Measurements from ENCODE around the gene ICAM5. TPM values are rescaled to one million over a fixed set of nuclear protein-coding genes. Genes with fewer than 3 reads are reported as not detected.

The ICAM5 gene
- total RNA-seq, 3 donors from 2014 or later, result 0.69 to 1.4 (median 0.73) TPM

- peak; percentile 41 for ATAC-seq
- TF ChIP-seq CTCF (IDR thresholded peaks at IDR 0.05), result no peak
- DNase-seq, result peak; percentile 59 to 68 (median 66)
- no peaks in the 10 kb centered on the region for H3K9me3 ChIP-seq
- intact Hi-C loops (cut with DNase I, micrococcal nuclease), result no loop called here
- no peak overlapping the region for H3K4me3 ChIP-seq
- peaks cover 59% of the 10 kb centered on the region for H3K4me1 ChIP-seq (ENCODE audit: low read depth)
- H3K36me3 ChIP-seq (ENCODE audit: low read depth), result no peaks in the 10 kb centered on the region
Measured at GRCh38 chr19:10288662-10289166, 1.0 kb upstream of the ICAM5 start.

- Histone ChIP-seq H3K36me3 (ENCODE audit: low read depth) (no peaks in the 10 kb centered on the region), H3K9me3 (no peaks in the 10 kb centered on the region), H3K4me1 (ENCODE audit: low read depth) (peaks cover 59% of the 10 kb centered on the region), H3K4me3 (no peak overlapping the region)
- DNase-seq, result peak; percentile 45 to 68 (median 59)
- no peak for TF ChIP-seq CTCF (IDR thresholded peaks at IDR 0.05)
- ATAC-seq, result peak; percentile 9
- intact Hi-C loops (cut with DNase I, micrococcal nuclease), result no loop called here
Measured at GRCh38 chr19:10289167-10289835, 451 bp upstream of the ICAM5 start.

- Histone ChIP-seq H3K9me3 (no peaks in the 10 kb centered on the region), H3K4me1 (ENCODE audit: low read depth) (peaks cover 65% of the 10 kb centered on the region), H3K4me3 (no peak overlapping the region), H3K36me3 (ENCODE audit: low read depth) (no peaks in the 10 kb centered on the region)
- ATAC-seq, result no peak
- no peak for DNase-seq
- intact Hi-C loops (cut with DNase I, micrococcal nuclease), result no loop called here
- TF ChIP-seq CTCF (IDR thresholded peaks at IDR 0.05), result no peak
Measured at GRCh38 chr19:10290357-10290875, 664 bp downstream of the ICAM5 start.

GRCh38 chr19:10290876-10291553 lies 1.3 kb downstream of the ICAM5 start:
- DNase-seq (peak; percentile 66 to 86 (median 73)), ATAC-seq (peak; percentile 30)
- H3K4me3 ChIP-seq, result no peak overlapping the region
- H3K4me1 ChIP-seq (ENCODE audit: low read depth), result peaks cover 70% of the 10 kb centered on the region
- H3K36me3 ChIP-seq (ENCODE audit: low read depth), result no peaks in the 10 kb centered on the region
- intact Hi-C loops (cut with DNase I, micrococcal nuclease), result no loop called here
- no peaks in the 10 kb centered on the region for H3K9me3 ChIP-seq
- TF ChIP-seq CTCF (IDR thresholded peaks at IDR 0.05), result no peak

- TF ChIP-seq CTCF (IDR thresholded peaks at IDR 0.05), result no peak
- Histone ChIP-seq H3K36me3 (ENCODE audit: low read depth) (no peaks in the 10 kb centered on the region), H3K4me1 (ENCODE audit: low read depth) (peaks cover 75% of the 10 kb centered on the region), H3K4me3 (no peak overlapping the region), H3K9me3 (no peaks in the 10 kb centered on the region)
- intact Hi-C loops (cut with DNase I, micrococcal nuclease), result no loop called here
- peak; percentile 1 for ATAC-seq
- DNase-seq, result peak in 2 of 3 donors; percentile 53 to 61
Measured at GRCh38 chr19:10291554-10292205, 1.9 kb downstream of the ICAM5 start.

Measured in mucosa of descending colon (tissue), 3 donors.